Esophagus squamous epithelium (tissue), 4 donors: ENCODE measurements around the gene KHNYN.

Experiments
- CTCF ChIP-seq, 6 experiments: fragments of 450-650 bp in 4 of 6; fragments of 200-600 bp in 2 of 6; sonication (generic) in 2 of 6; IDR thresholded peaks; one replicate each; pipeline ENCODE4 v1.5.1; 2016 to 2019; ENCODE audit warnings: antibody characterized with exemption in 6 of 6, mild to moderate bottlenecking in 4 of 6, moderate library complexity in 4 of 6
- POLR2A ChIP-seq, 4 donors: fragments of 450-650 bp; IDR thresholded peaks; one replicate each; pipeline ENCODE4 v1.6.1; 2017; ENCODE audit warnings: antibody characterized with exemption in 4 of 4, mild to moderate bottlenecking in 4 of 4, moderate library complexity in 3 of 4

DNA sequence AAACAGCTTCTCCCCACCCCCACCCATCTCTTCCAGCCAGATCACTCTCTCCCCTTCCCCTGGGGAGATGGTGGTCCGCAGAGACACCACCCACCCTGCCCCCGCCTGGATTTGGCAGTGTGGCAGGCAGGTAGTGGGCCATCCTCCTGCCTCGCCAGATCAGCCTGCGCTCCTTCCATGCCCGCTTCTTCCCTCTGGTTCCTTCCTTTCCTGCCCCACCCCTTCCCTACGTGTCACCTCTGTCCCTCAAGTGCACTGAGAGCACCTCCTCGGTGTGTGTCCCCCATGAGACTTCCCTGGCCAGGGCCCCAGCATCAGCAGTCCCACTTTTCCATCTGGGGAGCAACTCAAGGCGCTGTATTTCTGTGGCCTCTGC lies 30.3 kb upstream of the KHNYN start:
- no peak for TF ChIP-seq CTCF (IDR thresholded peaks at IDR 0.05)
- no peak for TF ChIP-seq POLR2A (IDR thresholded peaks at IDR 0.05)
